HEK293 (cell line): ENCODE measurements around the gene PLA2G2A.

Experiments used
- CTCF ChIA-PET: fragments of 350-600 bp; formaldehyde crosslinking; extraction: SDS; loops from one replicate; lab custom pipeline; 2021; ENCODE audit warnings: antibody characterized with exemption; lab: Yijun Ruan, JAX
- POLR2A ChIA-PET: fragments of 300-600 bp; formaldehyde crosslinking; extraction: SDS; loops from one replicate; lab custom pipeline; 2020; ENCODE audit warnings: antibody characterized with exemption, inconsistent platforms; lab: Yijun Ruan, JAX
- H3K27ac ChIP-seq: fragments of 200-500 bp; sonication (Bioruptor generic); 2 replicates; pipeline ENCODE4 v1.5.1; 2014; ENCODE audit warnings: low read depth, low read length, control low read depth, inconsistent platforms; ENCODE audit errors: extremely low read depth
- H3K36me3 ChIP-seq, 2 experiments: fragments of 200-500 bp in 1 of 2; sonication (Bioruptor generic) in 1 of 2; 1 replicate in 1 of 2; 2 replicates in 1 of 2; pipeline ENCODE4 v1.5.1; 2014 to 2017; ENCODE audit warnings: inconsistent platforms in 2 of 2, low read length in 2 of 2; ENCODE audit not compliant: control insufficient read depth in 2 of 2, insufficient read depth in 1 of 2
- H3K4me1 ChIP-seq: fragments of 200-500 bp; sonication (Bioruptor generic); 2 replicates; pipeline ENCODE4 v1.5.1; 2014; ENCODE audit warnings: mild to moderate bottlenecking, low read length, inconsistent platforms; ENCODE audit not compliant: control insufficient read depth, insufficient read depth
- H3K4me3 ChIP-seq: 2 replicates; pipeline ENCODE4 v1.5.1; 2011; ENCODE audit warnings: low read depth, mild to moderate bottlenecking, control low read depth, low read length, moderate library complexity
- H3K9me3 ChIP-seq: fragments of 200-500 bp; sonication (Bioruptor generic); 2 replicates; pipeline ENCODE4 v1.5.1; 2014; ENCODE audit warnings: low read depth, low read length, inconsistent platforms; ENCODE audit not compliant: control insufficient read depth, insufficient read depth
- EGR2 ChIP-seq: fragments of 450-650 bp; formaldehyde crosslinking; IDR thresholded peaks from 2 replicates; pipeline ENCODE4 v1.5.1; 2016; ENCODE audit warnings: low read depth, missing biosample characterization, missing genetic modification characterization
- FEZF1 ChIP-seq: fragments of 450-650 bp; formaldehyde crosslinking; IDR thresholded peaks from 2 replicates; pipeline ENCODE4 v1.5.1; 2016; ENCODE audit warnings: missing biosample characterization, missing genetic modification characterization
- GLI2 ChIP-seq: fragments of 450-650 bp; formaldehyde crosslinking; IDR thresholded peaks from 2 replicates; pipeline ENCODE4; 2017; ENCODE audit warnings: missing biosample characterization, missing genetic modification characterization, low read depth, borderline replicate concordance
- GLIS1 ChIP-seq: fragments of 450-650 bp; formaldehyde crosslinking; IDR thresholded peaks from 2 replicates; pipeline ENCODE4 v1.5.1; 2016; ENCODE audit warnings: missing biosample characterization, missing genetic modification characterization
- MEIS1 ChIP-seq: sonication (generic); formaldehyde crosslinking; IDR thresholded peaks from 2 replicates; pipeline ENCODE4 v1.8.1; 2022; ENCODE audit warnings: missing genetic modification reagents, mild to moderate bottlenecking, borderline replicate concordance
- PRDM10 ChIP-seq: fragments of 450-650 bp; formaldehyde crosslinking; IDR thresholded peaks from 2 replicates; pipeline ENCODE4 v1.5.1; 2016; ENCODE audit warnings: missing biosample characterization, missing genetic modification characterization
- SCRT1 ChIP-seq: fragments of 450-650 bp; formaldehyde crosslinking; IDR thresholded peaks from 2 replicates; pipeline ENCODE4 v1.5.1; 2016; ENCODE audit warnings: missing biosample characterization, missing genetic modification characterization, borderline replicate concordance
- ZBTB1 ChIP-seq: fragments of 450-650 bp; formaldehyde crosslinking; IDR thresholded peaks from 2 replicates; pipeline ENCODE4 v1.5.1; 2016; ENCODE audit warnings: missing biosample characterization, missing genetic modification characterization
- ZBTB20 ChIP-seq: fragments of 450-650 bp; formaldehyde crosslinking; IDR thresholded peaks from 2 replicates; pipeline ENCODE4 v1.5.1; 2016; ENCODE audit warnings: missing biosample characterization, missing genetic modification characterization
- ZNF19 ChIP-seq: fragments of 450-650 bp; formaldehyde crosslinking; IDR thresholded peaks from 2 replicates; pipeline ENCODE4; 2016; ENCODE audit warnings: missing biosample characterization, missing genetic modification characterization, low read depth
- ZNF23 ChIP-seq: fragments of 450-650 bp; formaldehyde crosslinking; IDR thresholded peaks from 2 replicates; pipeline ENCODE4 v1.5.1; 2016; ENCODE audit warnings: missing biosample characterization, missing genetic modification characterization, borderline replicate concordance
- ZNF274 ChIP-seq, 2 experiments: fragments of 200-500 bp in 1 of 2; fragments of 450-650 bp in 1 of 2; sonication (Bioruptor generic) in 1 of 2; formaldehyde crosslinking in 1 of 2; IDR thresholded peaks; 2 replicates each; pipeline versions ENCODE4 v1.5.1 to v1.6.1; 2014 to 2016; ENCODE audit warnings: borderline replicate concordance in 1 of 2, inconsistent platforms in 1 of 2, low read length in 1 of 2, missing biosample characterization in 1 of 2, missing genetic modification characterization in 1 of 2
- ZNF324 ChIP-seq: fragments of 450-650 bp; formaldehyde crosslinking; IDR thresholded peaks from 2 replicates; pipeline ENCODE4 v1.5.1; 2016; ENCODE audit warnings: missing biosample characterization, missing genetic modification characterization
- ZNF394 ChIP-seq: fragments of 450-650 bp; formaldehyde crosslinking; IDR thresholded peaks from 2 replicates; pipeline ENCODE4 v1.5.1; 2016; ENCODE audit warnings: missing biosample characterization, missing genetic modification characterization, mild to moderate bottlenecking, moderate library complexity, borderline replicate concordance
- ZNF426 ChIP-seq: fragments of 450-650 bp; formaldehyde crosslinking; IDR thresholded peaks from 2 replicates; pipeline ENCODE4 v1.5.1; 2017; ENCODE audit warnings: missing biosample characterization, missing genetic modification characterization, mild to moderate bottlenecking, inconsistent platforms, moderate library complexity
- ZNF449 ChIP-seq: fragments of 450-650 bp; formaldehyde crosslinking; IDR thresholded peaks from 2 replicates; pipeline ENCODE4 v1.5.1; 2017; ENCODE audit warnings: missing biosample characterization, mild to moderate bottlenecking, missing genetic modification characterization, moderate library complexity
- ZNF488 ChIP-seq: fragments of 450-650 bp; formaldehyde crosslinking; IDR thresholded peaks from 2 replicates; pipeline ENCODE4 v1.5.1; 2016; ENCODE audit warnings: missing biosample characterization, missing genetic modification characterization
- ZNF510 ChIP-seq: fragments of 450-650 bp; formaldehyde crosslinking; IDR thresholded peaks from 2 replicates; pipeline ENCODE4 v1.5.1; 2018; ENCODE audit warnings: mild to moderate bottlenecking, missing genetic modification characterization, missing biosample characterization; ENCODE audit not compliant: insufficient replicate concordance
- ZNF521 ChIP-seq: fragments of 450-650 bp; formaldehyde crosslinking; IDR thresholded peaks from 2 replicates; pipeline ENCODE4 v1.5.1; 2017; ENCODE audit warnings: missing biosample characterization, mild to moderate bottlenecking, missing genetic modification characterization
- ZNF624 ChIP-seq: fragments of 450-650 bp; formaldehyde crosslinking; IDR thresholded peaks from 2 replicates; pipeline ENCODE4 v1.5.1; 2017; ENCODE audit warnings: missing biosample characterization, missing genetic modification characterization
- ZNF768 ChIP-seq: fragments of 450-650 bp; formaldehyde crosslinking; IDR thresholded peaks from 2 replicates; pipeline ENCODE4 v1.5.1; 2018; ENCODE audit warnings: missing biosample characterization, mild to moderate bottlenecking, missing genetic modification characterization
- ZNF776 ChIP-seq: fragments of 450-650 bp; formaldehyde crosslinking; IDR thresholded peaks from 2 replicates; pipeline ENCODE4 v1.5.0; 2017; ENCODE audit warnings: missing biosample characterization, missing genetic modification characterization, borderline replicate concordance
- ZSCAN30 ChIP-seq: fragments of 450-650 bp; IDR thresholded peaks from 2 replicates; pipeline ENCODE4 v1.5.1; 2018; ENCODE audit warnings: missing biosample characterization, mild to moderate bottlenecking, missing genetic modification characterization, moderate library complexity
- ZXDB ChIP-seq: fragments of 450-650 bp; formaldehyde crosslinking; IDR thresholded peaks from 2 replicates; pipeline ENCODE4 v1.5.1; 2016; ENCODE audit warnings: missing biosample characterization, missing genetic modification characterization

The PLA2G2A gene

GRCh38 chr1:19978143-19978542, 1.3 kb downstream of the PLA2G2A start (continued):
- TF ChIP-seq ZNF394 (tag by site-specific recombination) = no peak
- no peak for TF ChIP-seq ZNF274 (IDR thresholded peaks at IDR 0.05; ENCODE audit: low read length)
- no peak for TF ChIP-seq ZNF274 (tag by site-specific recombination; IDR thresholded peaks at IDR 0.05; ENCODE audit: borderline replicate concordance)
- TF ChIP-seq ZNF776 = no peak
- no peak for TF ChIP-seq ZBTB1 (tag by site-specific recombination)
- TF ChIP-seq ZNF488 (tag by site-specific recombination) = no peak
- TF ChIP-seq, all 188 proteins: peak for 0

- H3K4me3 ChIP-seq = no peak overlapping the region
- POLR2A ChIA-PET = no interaction called here
Measured at GRCh38 chr1:19976317-19977003, 3.0 kb downstream of the PLA2G2A start.

GRCh38 chr1:19975423-19976193, 3.8 kb downstream of the PLA2G2A start:
- H3K4me1 ChIP-seq = peaks cover 5% of the 10 kb centered on the region
- peak overlapping the region; percentile 19; the same call in 1 of the 2 replicates for H3K27ac ChIP-seq
- ChIA-PET CTCF (interaction anchor here (0.5 to 3.9 kb wide), 21 partner anchors 10 to 519 kb away, joined by 3 to 53 read pairs (median 5); no protein-coding TSS in a partner anchor), POLR2A (no interaction called here)
- no peaks in the 10 kb centered on the region for H3K36me3 ChIP-seq
- H3K4me3 ChIP-seq = no peak overlapping the region
- H3K9me3 ChIP-seq = no peaks in the 10 kb centered on the region
- TF ChIP-seq SCRT1 (tag by site-specific recombination) = no peak
- no peak for TF ChIP-seq PRDM10
- no peak for TF ChIP-seq GLIS1 (tag by site-specific recombination)
- no peak for TF ChIP-seq MEIS1 (CRISPR knock-in tag)
- TF ChIP-seq FEZF1 (tag by site-specific recombination) = no peak
- no peak for TF ChIP-seq ZSCAN30 (tag by site-specific recombination)
- no peak for TF ChIP-seq GLI2 (tag by site-specific recombination)
- no peak for TF ChIP-seq ZNF521 (tag by site-specific recombination)
- TF ChIP-seq ZNF624 (tag by site-specific recombination) = no peak
- no peak for TF ChIP-seq ZNF768 (tag by site-specific recombination)
- no peak for TF ChIP-seq ZNF274 (IDR thresholded peaks at IDR 0.05; ENCODE audit: low read length)
- no peak for TF ChIP-seq ZNF274 (tag by site-specific recombination; IDR thresholded peaks at IDR 0.05; ENCODE audit: borderline replicate concordance)

More at GRCh38 chr1:19976317-19977003, 3.0 kb downstream of the PLA2G2A start:
- Histone ChIP-seq H3K4me1 (peaks cover 5% of the 10 kb centered on the region), H3K9me3 (no peaks in the 10 kb centered on the region), H3K36me3 (no peaks in the 10 kb centered on the region), H3K27ac (no peak overlapping the region)
- TF ChIP-seq ZNF449 (tag by site-specific recombination) (no peak), ZXDB (no peak), ZBTB20 (tag by site-specific recombination) (no peak), ZNF324 (no peak), EGR2 (tag by site-specific recombination) (0 out of 2 replicates have a peak, but pooled peaks have one; percentile 15), ZNF23 (no peak), GLIS1 (tag by site-specific recombination) (peak; percentile 91), ZNF19 (tag by site-specific recombination) (no peak), ZNF510 (no peak), ZNF426 (tag by site-specific recombination) (no peak)
- CTCF ChIA-PET = interaction anchor here (0.5 to 3.9 kb wide), 4 partner anchors 112 to 518 kb away, joined by 3 to 53 read pairs (median 3); no protein-coding TSS in a partner anchor
